ENCODE measurements around the gene CCDC175.

The CCDC175 gene

GRCh38 chr14:59480166-59480565 is 96.4 kb downstream of the CCDC175 start:
- Histone ChIP-seq H3K9me3 (ENCODE audit: low read length) (no peaks in the 10 kb centered on the region), H3K27me3 (ENCODE audit: insufficient read depth, low read length) (no peaks in the 10 kb centered on the region), H3K4me3 (ENCODE audit: low read depth, low read length, poor library complexity, severe bottlenecking) (no peak overlapping the region), H3K27ac (ENCODE audit: low read depth, low read length, poor library complexity, severe bottlenecking) (no peak overlapping the region), H4K20me1 (ENCODE audit: insufficient read depth, low read length) (no peaks in the 10 kb centered on the region), H3K79me2 (ENCODE audit: insufficient read depth, low read length) (peaks cover 6% of the 10 kb centered on the region), H3K4me1 (ENCODE audit: insufficient read depth, low read length, severe bottlenecking) (peaks cover 35% of the 10 kb centered on the region), H3K4me2 (ENCODE audit: low read length) (no peak overlapping the region), H3K9me2 (ENCODE audit: low read depth, low read length) (no peaks in the 10 kb centered on the region), H2AFZ (ENCODE audit: low read length) (no peak overlapping the region), H3K36me3 (ENCODE audit: insufficient read depth, low read length) (peaks cover 19% of the 10 kb centered on the region; the same call in 1 of the 2 replicates), H3F3A (ENCODE audit: insufficient read depth, low read length) (no peaks in the 10 kb centered on the region), H3K9ac (ENCODE audit: low read length) (no peak overlapping the region; the same call in 1 of the 2 replicates)
- no peak for TF ChIP-seq EZH2 (IDR thresholded peaks at IDR 0.05; ENCODE audit: borderline replicate concordance, low read length)
- no peak for TF ChIP-seq CTCF (IDR thresholded peaks at IDR 0.05; ENCODE audit: low read length)

GRCh38 chr14:59478540-59478939 is 98.1 kb downstream of the CCDC175 start:
- peaks cover 33% of the 10 kb centered on the region for H3K4me1 ChIP-seq (ENCODE audit: insufficient read depth, low read length, severe bottlenecking)
- no peaks in the 10 kb centered on the region for H3K9me3 ChIP-seq (ENCODE audit: low read length)
- no peaks in the 10 kb centered on the region for H4K20me1 ChIP-seq (ENCODE audit: insufficient read depth, low read length)
- peaks cover 33% of the 10 kb centered on the region; the same call in 1 of the 2 replicates for H3K36me3 ChIP-seq (ENCODE audit: insufficient read depth, low read length)
- no peaks in the 10 kb centered on the region for H3K27me3 ChIP-seq (ENCODE audit: insufficient read depth, low read length)
- no peaks in the 10 kb centered on the region for H3K9me2 ChIP-seq (ENCODE audit: low read depth, low read length)
- no peak overlapping the region for H3K27ac ChIP-seq (ENCODE audit: low read depth, low read length, poor library complexity, severe bottlenecking)
- no peaks in the 10 kb centered on the region for H3F3A ChIP-seq (ENCODE audit: insufficient read depth, low read length)
- no peak overlapping the region for H3K9ac ChIP-seq (ENCODE audit: low read length)
- no peak overlapping the region for H2AFZ ChIP-seq (ENCODE audit: low read length)
- TF ChIP-seq EZH2 (IDR thresholded peaks at IDR 0.05; ENCODE audit: borderline replicate concordance, low read length) (no peak), CTCF (IDR thresholded peaks at IDR 0.05; ENCODE audit: low read length) (no peak)
- no peaks in the 10 kb centered on the region for H3K79me2 ChIP-seq (ENCODE audit: insufficient read depth, low read length)
- H3K4me2 ChIP-seq (ENCODE audit: low read length): no peak overlapping the region
- no peak overlapping the region for H3K4me3 ChIP-seq (ENCODE audit: low read depth, low read length, poor library complexity, severe bottlenecking)

GRCh38 chr14:59475709-59476108 is 100.9 kb downstream of the CCDC175 start:
- Histone ChIP-seq H3F3A (ENCODE audit: insufficient read depth, low read length) (no peaks in the 10 kb centered on the region), H3K27ac (ENCODE audit: low read depth, low read length, poor library complexity, severe bottlenecking) (no peak overlapping the region), H3K79me2 (ENCODE audit: insufficient read depth, low read length) (no peaks in the 10 kb centered on the region), H3K9me3 (ENCODE audit: low read length) (no peaks in the 10 kb centered on the region), H3K9ac (ENCODE audit: low read length) (no peak overlapping the region), H3K4me3 (ENCODE audit: low read depth, low read length, poor library complexity, severe bottlenecking) (no peak overlapping the region), H3K9me2 (ENCODE audit: low read depth, low read length) (no peaks in the 10 kb centered on the region), H3K4me2 (ENCODE audit: low read length) (no peak overlapping the region), H3K27me3 (ENCODE audit: insufficient read depth, low read length) (no peaks in the 10 kb centered on the region), H4K20me1 (ENCODE audit: insufficient read depth, low read length) (no peaks in the 10 kb centered on the region), H2AFZ (ENCODE audit: low read length) (no peak overlapping the region), H3K4me1 (ENCODE audit: insufficient read depth, low read length, severe bottlenecking) (peaks cover 5% of the 10 kb centered on the region), H3K36me3 (ENCODE audit: insufficient read depth, low read length) (peaks cover 39% of the 10 kb centered on the region; the same call in 1 of the 2 replicates)
- TF ChIP-seq CTCF (IDR thresholded peaks at IDR 0.05; ENCODE audit: low read length): no peak
- no peak for TF ChIP-seq EZH2 (IDR thresholded peaks at IDR 0.05; ENCODE audit: borderline replicate concordance, low read length)
